AG10803 (cell line): ENCODE results near the gene ENPP5.
"Not testable (repeated sequence)": the region's sequence is repeated elsewhere in the genome, so short reads cannot be mapped to it uniquely, and the experiment has no call there.

Experiments
- DNase-seq: peaks from one replicate; pipeline ENCODE4 v3.0.0; 2010; ENCODE audit warnings: low read depth
- H3K4me3 ChIP-seq: 2 replicates; pipeline ENCODE4 v1.5.1; 2011; ENCODE audit warnings: mild to moderate bottlenecking, low read length, control low read depth
- TF ChIP-seq, protein P1 (sequence below): conservative IDR thresholded peaks from 2 replicates; pipeline ENCODE4 v1.5.1; 2011; ENCODE audit warnings: mild to moderate bottlenecking, low read length, control low read depth, inconsistent platforms

ENPP5 gene

DNA sequence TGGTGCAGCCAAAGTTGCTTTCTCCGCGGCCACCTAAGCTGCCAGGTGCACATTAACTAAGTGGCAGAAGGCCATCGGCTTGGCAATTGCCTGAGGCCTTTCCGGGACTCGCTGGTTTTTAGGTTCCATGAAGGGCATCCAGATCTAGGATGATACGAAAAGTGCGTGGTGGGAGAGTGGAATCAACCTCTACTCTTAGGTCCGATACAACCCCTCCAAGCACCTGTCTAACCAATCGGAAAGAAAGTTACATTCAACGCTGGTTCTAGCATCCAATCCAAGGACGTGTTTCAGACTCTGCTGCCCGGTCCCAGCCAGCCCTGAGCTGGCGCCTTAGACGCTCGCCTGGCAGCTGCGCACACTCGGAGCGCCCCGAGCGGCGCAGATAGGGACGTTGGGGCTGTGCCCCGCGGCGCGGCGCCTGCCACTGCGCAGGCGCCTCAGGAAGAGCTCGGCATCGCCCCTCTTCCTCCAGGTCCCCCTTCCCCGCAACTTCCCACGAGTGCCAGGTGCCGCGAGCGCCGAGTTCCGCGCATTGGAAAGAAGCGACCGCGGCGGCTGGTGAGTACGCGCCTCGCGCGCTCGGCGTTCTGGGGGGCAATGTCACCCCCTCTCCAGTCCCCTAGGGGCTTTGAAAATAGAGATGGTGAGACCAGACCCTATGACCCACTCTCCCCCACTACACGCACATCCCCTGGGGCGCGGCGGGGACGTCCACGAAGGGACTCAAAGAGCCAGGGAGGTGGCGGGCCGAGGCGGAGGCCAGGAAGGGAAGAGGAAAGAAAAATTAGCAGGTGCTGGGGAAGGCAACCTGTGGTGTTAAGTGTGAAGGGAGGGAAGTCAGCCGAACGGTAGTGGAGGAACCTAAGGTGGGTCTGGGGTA, 40.9 kb downstream of the ENPP5 start, which contains the start of gene ENPP4:
Gene ENPP4, plus strand, starts transcription at position 361 of the 883 bp plus-strand sequence. CDS start 9,595 bp downstream, outside the sequence.
- DNase-seq, result peak; percentile 53
- peak within 1 kb of the TSS; percentile 47 for H3K4me3 ChIP-seq

DNA sequence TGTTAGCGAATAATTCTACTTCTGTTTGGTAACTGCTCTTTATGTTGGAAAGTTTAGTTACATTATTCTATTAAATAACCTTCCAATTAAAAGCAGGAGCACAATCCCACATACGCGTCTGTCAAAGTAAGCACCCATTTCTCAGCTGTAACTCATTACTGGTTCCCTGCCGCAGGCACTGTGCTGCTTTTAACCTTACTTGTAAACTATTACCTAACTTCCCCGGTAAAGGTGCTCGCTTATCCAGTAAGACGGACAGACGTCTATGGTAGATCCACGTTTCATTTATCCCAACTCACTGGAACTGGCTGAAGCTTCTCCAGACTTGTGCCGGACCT, 41.5 kb downstream of the ENPP5 start:
- no peak for DNase-seq
- TF ChIP-seq, protein P1, sequence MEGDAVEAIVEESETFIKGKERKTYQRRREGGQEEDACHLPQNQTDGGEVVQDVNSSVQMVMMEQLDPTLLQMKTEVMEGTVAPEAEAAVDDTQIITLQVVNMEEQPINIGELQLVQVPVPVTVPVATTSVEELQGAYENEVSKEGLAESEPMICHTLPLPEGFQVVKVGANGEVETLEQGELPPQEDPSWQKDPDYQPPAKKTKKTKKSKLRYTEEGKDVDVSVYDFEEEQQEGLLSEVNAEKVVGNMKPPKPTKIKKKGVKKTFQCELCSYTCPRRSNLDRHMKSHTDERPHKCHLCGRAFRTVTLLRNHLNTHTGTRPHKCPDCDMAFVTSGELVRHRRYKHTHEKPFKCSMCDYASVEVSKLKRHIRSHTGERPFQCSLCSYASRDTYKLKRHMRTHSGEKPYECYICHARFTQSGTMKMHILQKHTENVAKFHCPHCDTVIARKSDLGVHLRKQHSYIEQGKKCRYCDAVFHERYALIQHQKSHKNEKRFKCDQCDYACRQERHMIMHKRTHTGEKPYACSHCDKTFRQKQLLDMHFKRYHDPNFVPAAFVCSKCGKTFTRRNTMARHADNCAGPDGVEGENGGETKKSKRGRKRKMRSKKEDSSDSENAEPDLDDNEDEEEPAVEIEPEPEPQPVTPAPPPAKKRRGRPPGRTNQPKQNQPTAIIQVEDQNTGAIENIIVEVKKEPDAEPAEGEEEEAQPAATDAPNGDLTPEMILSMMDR, result no peak
- H3K4me3 ChIP-seq, result peak overlapping the region; percentile 9; the same call in 1 of the 2 replicates

More for the DNA sequence above, 40.9 kb downstream of the ENPP5 start, which contains the start of gene ENPP4:
- TF ChIP-seq, protein P1, result no peak

DNA sequence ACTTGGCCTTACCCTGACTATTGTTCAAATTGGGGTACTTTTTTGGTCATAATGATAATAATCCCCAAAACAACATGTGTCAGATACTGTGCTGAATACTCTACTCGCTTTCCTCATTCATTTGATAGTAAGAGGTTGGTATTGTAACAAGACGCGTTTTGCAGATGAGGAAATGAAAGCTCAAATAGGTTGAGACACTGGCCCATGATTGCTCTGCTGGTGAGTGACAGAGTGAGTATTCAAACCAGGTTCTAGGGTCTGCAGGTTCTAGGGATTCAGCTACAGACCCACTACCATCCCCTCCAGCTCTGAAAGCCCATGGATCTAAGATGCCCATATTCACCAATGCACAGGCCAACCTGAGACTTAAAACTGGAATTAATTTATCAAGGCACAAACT, 42.3 kb downstream of the ENPP5 start:
- TF ChIP-seq, protein P1, result no peak
- H3K4me3 ChIP-seq, result no peak overlapping the region
- DNase-seq, result no peak

DNA sequence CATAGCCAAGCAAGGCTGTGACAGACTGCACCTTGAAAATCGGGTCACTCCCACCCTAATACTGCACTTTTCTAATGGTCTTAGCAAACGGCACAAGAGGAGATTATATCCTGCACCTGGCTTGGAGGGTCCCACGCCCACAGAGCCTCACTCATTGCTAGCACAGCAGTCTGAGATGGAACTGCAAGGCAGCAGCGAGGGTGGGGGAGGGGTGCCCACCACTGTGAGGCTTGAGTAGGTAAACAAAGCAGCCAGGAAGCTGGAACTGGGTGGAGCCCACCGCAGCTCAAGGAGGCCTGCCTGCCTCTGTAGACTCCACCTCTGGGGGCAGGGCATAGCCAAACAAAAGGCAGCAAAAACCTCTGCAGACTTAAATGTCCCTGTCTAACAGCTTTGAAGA, 51.1 kb downstream of the ENPP5 start:
- not testable (repeated sequence) for H3K4me3 ChIP-seq, DNase-seq

DNA sequence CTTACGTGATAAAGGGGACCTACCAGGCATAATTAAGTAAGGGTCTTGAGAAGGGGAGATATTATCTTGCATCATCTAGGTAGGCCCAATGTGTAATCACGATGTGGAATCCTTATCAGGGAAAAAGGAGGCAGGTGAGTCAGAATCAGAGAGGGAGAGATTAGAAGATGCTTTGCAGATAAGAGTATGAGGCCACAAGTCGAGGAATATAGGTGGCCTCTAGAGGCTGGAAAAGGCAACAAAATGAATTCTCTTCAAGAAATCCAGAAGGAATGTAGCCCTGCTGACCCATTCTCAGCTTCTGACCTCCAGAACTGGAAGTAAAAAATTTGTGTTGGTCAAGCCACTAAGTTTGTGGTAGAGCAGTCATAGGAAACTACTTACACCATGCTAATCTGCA, 51.9 kb downstream of the ENPP5 start:
- TF ChIP-seq, protein P1, result no peak
- no peak for DNase-seq
- no peak overlapping the region for H3K4me3 ChIP-seq

DNA sequence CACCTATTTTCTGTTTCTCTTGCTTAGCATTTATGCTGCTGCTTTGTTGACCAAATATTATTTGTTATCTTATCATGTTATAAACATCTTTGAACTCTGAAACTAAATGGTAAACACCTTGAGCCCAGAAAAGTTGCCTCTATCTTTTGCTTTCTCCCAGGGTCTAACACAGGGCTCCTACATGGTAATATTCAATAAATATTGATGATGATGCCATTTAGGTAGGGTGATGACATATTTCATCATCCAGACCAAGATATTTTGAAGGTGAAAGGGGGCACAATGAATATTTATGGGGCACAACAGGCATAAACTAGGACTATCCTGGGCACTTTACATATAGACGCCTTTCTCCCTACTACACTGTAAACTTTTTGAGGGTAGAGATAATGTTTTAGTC, 52.6 kb downstream of the ENPP5 start:
- DNase-seq, result no peak
- no peak overlapping the region for H3K4me3 ChIP-seq
- TF ChIP-seq, protein P1, result no peak

DNA sequence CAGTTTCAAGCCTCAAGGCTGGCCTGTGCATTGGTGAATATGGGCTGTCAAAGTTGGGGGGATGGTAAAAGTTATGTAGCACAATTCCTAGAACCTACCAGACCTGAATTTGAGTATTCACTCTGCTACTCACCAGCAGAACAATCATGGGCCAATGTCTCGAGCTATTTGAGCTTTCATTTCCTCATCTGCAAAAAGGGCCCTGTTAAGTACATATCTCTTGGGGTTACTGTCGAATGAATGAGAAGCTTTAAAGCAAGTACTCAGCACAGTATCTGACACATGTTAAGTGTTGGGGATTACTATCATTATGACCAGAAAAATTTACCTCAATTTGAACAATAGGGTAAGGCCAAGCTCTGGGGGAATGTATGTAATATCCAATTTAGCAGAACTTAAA, 54.5 kb downstream of the ENPP5 start:
- TF ChIP-seq, protein P1, result no peak
- no peak overlapping the region for H3K4me3 ChIP-seq
- DNase-seq, result no peak
